ENCODE results near the gene PTGS2. TPM values are rescaled to one million over a fixed set of nuclear protein-coding genes. Genes with fewer than 3 reads are reported as not detected.

Gene PTGS2
- polyA plus RNA-seq, 3 donors: 39.2 to 159 (median 113) TPM

- H3K27ac ChIP-seq (ENCODE audit: low read depth in 1 of 2, low read length in 2 of 2): no peak overlapping the region
- H2AFZ ChIP-seq (ENCODE audit: insufficient read depth, low read depth, low read length, poor library complexity, severe bottlenecking): no peak overlapping the region
- no CpG with 5 or more reads among the region's 2 CpGs for WGBS (ENCODE audit: insufficient coverage)
- DNase-seq: no peak
- H3K4me1 Mint-ChIP-seq: no peaks in the 10 kb centered on the region
- no peak overlapping the region for H3K27ac Mint-ChIP-seq
- intact Hi-C loops (cut with micrococcal nuclease): no loop called here
- no peaks in the 10 kb centered on the region for H3K27me3 ChIP-seq (ENCODE audit: control insufficient read depth in 2 of 2, insufficient read depth in 2 of 2, low read length in 2 of 2)
- no peaks in the 10 kb centered on the region for H3K4me1 ChIP-seq (ENCODE audit: control insufficient read depth in 1 of 2, insufficient read depth in 2 of 2, low read length in 2 of 2)
- H3K9ac ChIP-seq (ENCODE audit: insufficient read depth, low read length, poor library complexity, severe bottlenecking): no peak overlapping the region
- H3K9me3 Mint-ChIP-seq: peaks cover 0 to 4% (median 0%) of the 10 kb centered on the region in 7 donors
- no peaks in the 10 kb centered on the region for H3K9me3 ChIP-seq (replicated peaks in 1 of 2; ENCODE audit: control insufficient read depth in 1 of 2, insufficient read depth in 1 of 2, low read length in 2 of 2)
- no peaks in the 10 kb centered on the region for H3K79me2 ChIP-seq (ENCODE audit: insufficient read depth, low read length)
- H3K4me3 ChIP-seq (replicated peaks in 1 of 3; ENCODE audit: low read depth in 2 of 3, low read length in 3 of 3): no peak overlapping the region
- no peaks in the 10 kb centered on the region for H3K36me3 ChIP-seq (replicated peaks in 1 of 2; ENCODE audit: control insufficient read depth in 1 of 2, insufficient read depth in 2 of 2, low read length in 2 of 2)
- no peaks in the 10 kb centered on the region for H3K36me3 Mint-ChIP-seq
- H3K4me2 ChIP-seq (replicated peaks; ENCODE audit: extremely low read depth, low read length, poor library complexity, severe bottlenecking): no peak overlapping the region
- no peak overlapping the region for H3K4me3 Mint-ChIP-seq
- no peak for TF ChIP-seq CTCF (IDR thresholded peaks at IDR 0.05)
- no peaks in the 10 kb centered on the region for H3K27me3 Mint-ChIP-seq (ENCODE audit: low read depth in 3 of 3)
- no peaks in the 10 kb centered on the region for H4K20me1 ChIP-seq (ENCODE audit: insufficient read depth, low read length)
Measured at GRCh38 chr1:186699519-186699918, 19.3 kb upstream of the PTGS2 start.

- Histone ChIP-seq H3K4me1 (ENCODE audit: control insufficient read depth in 1 of 2, insufficient read depth in 2 of 2, low read length in 2 of 2) (peaks cover 4 to 11% of the 10 kb centered on the region in 2 donors), H3K4me3 (replicated peaks in 1 of 3; ENCODE audit: low read depth in 2 of 3, low read length in 3 of 3) (no peak overlapping the region), H3K27me3 (ENCODE audit: control insufficient read depth in 2 of 2, insufficient read depth in 2 of 2, low read length in 2 of 2) (no peaks in the 10 kb centered on the region), H3K79me2 (ENCODE audit: insufficient read depth, low read length) (no peaks in the 10 kb centered on the region), H3K27ac (ENCODE audit: low read depth in 1 of 2, low read length in 2 of 2) (peak overlapping the region in 1 of 2 donors; percentile 58), H3K4me2 (replicated peaks; ENCODE audit: extremely low read depth, low read length, poor library complexity, severe bottlenecking) (peak overlapping the region; percentile 48), H3K36me3 (replicated peaks in 1 of 2; ENCODE audit: control insufficient read depth in 1 of 2, insufficient read depth in 2 of 2, low read length in 2 of 2) (no peaks in the 10 kb centered on the region), H3K9me3 (replicated peaks in 1 of 2; ENCODE audit: control insufficient read depth in 1 of 2, insufficient read depth in 1 of 2, low read length in 2 of 2) (no peaks in the 10 kb centered on the region), H2AFZ (ENCODE audit: insufficient read depth, low read depth, low read length, poor library complexity, severe bottlenecking) (no peak overlapping the region), H3K9ac (ENCODE audit: insufficient read depth, low read length, poor library complexity, severe bottlenecking) (no peak overlapping the region), H4K20me1 (ENCODE audit: insufficient read depth, low read length) (no peaks in the 10 kb centered on the region)
- TF ChIP-seq CTCF (IDR thresholded peaks at IDR 0.05): no peak
- DNase-seq: no peak
- peaks cover 0 to 5% (median 2%) of the 10 kb centered on the region in 7 donors for H3K9me3 Mint-ChIP-seq
- peaks cover 0 to 2% (median under 1%) of the 10 kb centered on the region in 3 donors for H3K27me3 Mint-ChIP-seq (ENCODE audit: low read depth in 3 of 3)
- intact Hi-C loops (cut with micrococcal nuclease): loop anchor here (10.0 kb wide), 1 partner anchor 75 kb away; no protein-coding TSS in a partner anchor
- H3K4me3 Mint-ChIP-seq: no peak overlapping the region
- peaks cover 13% of the 10 kb centered on the region for H3K4me1 Mint-ChIP-seq
- H3K36me3 Mint-ChIP-seq: no peaks in the 10 kb centered on the region
- H3K27ac Mint-ChIP-seq: no peak overlapping the region
- no CpG with 5 or more reads among the region's 3 CpGs for WGBS (ENCODE audit: insufficient coverage)
Measured at GRCh38 chr1:186689907-186690306, 9.7 kb upstream of the PTGS2 start.

Measured in CD14-positive monocyte (primary cell).